ENCODE results near the gene NPAS4. TPM values are rescaled to one million over a fixed set of nuclear protein-coding genes. Genes with fewer than 3 reads are reported as not detected.
A peak's percentile ranks its signal among the peaks of the same experiment; 100 is the strongest.

NPAS4 gene
- total and polyA plus RNA-seq, 2 of the 13 experiments (the other 11 are each of a cell fraction or from before 2014, with no cell fraction given) = not detected

GRCh38 chr11:66408488-66409214, 12.2 kb upstream of the NPAS4 start (continued):
- TF ChIP-seq ZNF484 (CRISPR knock-in tag; IDR thresholded peaks at IDR 0.05; ENCODE audit: borderline replicate concordance, low read depth) (no peak), ZNF598 (CRISPR knock-in tag; IDR thresholded peaks at IDR 0.05; ENCODE audit: borderline replicate concordance) (0 out of 2 replicates have a peak, but pooled peaks have one; percentile 55), ZNF841 (CRISPR knock-in tag; IDR thresholded peaks at IDR 0.05; ENCODE audit: borderline replicate concordance) (no peak), POGK (CRISPR knock-in tag; conservative IDR thresholded peaks at IDR 0.05) (peak; percentile 35; the same call in 1 of the 2 replicates), ETV6 (CRISPR knock-in tag; conservative IDR thresholded peaks at IDR 0.05) (no peak), ZBTB33 (CRISPR knock-in tag; IDR thresholded peaks at IDR 0.05) (peak; percentile 54; the same call in 1 of the 2 replicates), ELF3 (CRISPR knock-in tag; IDR thresholded peaks at IDR 0.05) (0 out of 2 replicates have a peak, but pooled peaks have one; percentile 38), ZFP36 (IDR thresholded peaks at IDR 0.05; ENCODE audit: borderline replicate concordance, low read depth, low read length, partially characterized antibody) (peak; percentile 12), XRCC5 (optimal IDR thresholded peaks at IDR 0.05; ENCODE audit: low read length) (peak; percentile 93), FOXK2 (IDR thresholded peaks at IDR 0.05) (no peak), GRHL1 (CRISPR knock-in tag; conservative IDR thresholded peaks at IDR 0.05) (no peak), NR2F2 (IDR thresholded peaks at IDR 0.05; ENCODE audit: borderline replicate concordance, low read depth) (no peak), NONO (IDR thresholded peaks at IDR 0.05) (no peak), NONO (CRISPR knock-in tag; conservative IDR thresholded peaks at IDR 0.05) (peak; percentile 38; the same call in 1 of the 2 replicates), SP4 (CRISPR knock-in tag; IDR thresholded peaks at IDR 0.05) (0 out of 2 replicates have a peak, but pooled peaks have one; percentile 18), TEAD3 (CRISPR knock-in tag; optimal IDR thresholded peaks at IDR 0.05; ENCODE audit: borderline replicate concordance) (peak; percentile 52), KDM5B (CRISPR knock-in tag; IDR thresholded peaks at IDR 0.05; ENCODE audit: borderline replicate concordance) (peak; percentile 42; the same call in 1 of the 2 replicates), REPIN1 (CRISPR knock-in tag; IDR thresholded peaks at IDR 0.05; ENCODE audit: borderline replicate concordance, low read depth) (peak; percentile 26; the same call in 1 of the 2 replicates), BORCS8-MEF2B (CRISPR knock-in tag; IDR thresholded peaks at IDR 0.05) (peak; percentile 78; the same call in 1 of the 2 replicates), PTBP1 (IDR thresholded peaks at IDR 0.05; ENCODE audit: low read depth, low read length, poor library complexity, severe bottlenecking) (no peak), GATAD2A (CRISPR knock-in tag; IDR thresholded peaks at IDR 0.05) (peak; percentile 30; the same call in 1 of the 2 replicates), ARHGAP35 (CRISPR knock-in tag; IDR thresholded peaks at IDR 0.05; ENCODE audit: borderline replicate concordance) (no peak), MAFF (IDR thresholded peaks at IDR 0.05; ENCODE audit: low read depth, low read length) (peak; percentile 52; the same call in 1 of the 2 replicates), GTF3A (CRISPR knock-in tag; conservative IDR thresholded peaks at IDR 0.05) (no peak)

Data from HepG2 (cell line).